GM18507 (cell line): Measurements from ENCODE around the gene SOX13.
"Not testable (repeated sequence)": the region's sequence is repeated elsewhere in the genome, so short reads cannot be mapped to it uniquely, and the experiment has no call there.

Experiments used
- DNase-seq: peaks from one replicate; pipeline ENCODE4 v3.0.0; 2011; ENCODE audit warnings: low read depth; ENCODE audit not compliant: insufficient read length; ENCODE audit errors: extremely low spot score
- FAIRE-seq: peaks from 2 replicates; lab custom pipeline; 2011; peaks lifted over from hg19 to GRCh38; lab: Jason Lieb, UNC

SOX13 gene

DNA sequence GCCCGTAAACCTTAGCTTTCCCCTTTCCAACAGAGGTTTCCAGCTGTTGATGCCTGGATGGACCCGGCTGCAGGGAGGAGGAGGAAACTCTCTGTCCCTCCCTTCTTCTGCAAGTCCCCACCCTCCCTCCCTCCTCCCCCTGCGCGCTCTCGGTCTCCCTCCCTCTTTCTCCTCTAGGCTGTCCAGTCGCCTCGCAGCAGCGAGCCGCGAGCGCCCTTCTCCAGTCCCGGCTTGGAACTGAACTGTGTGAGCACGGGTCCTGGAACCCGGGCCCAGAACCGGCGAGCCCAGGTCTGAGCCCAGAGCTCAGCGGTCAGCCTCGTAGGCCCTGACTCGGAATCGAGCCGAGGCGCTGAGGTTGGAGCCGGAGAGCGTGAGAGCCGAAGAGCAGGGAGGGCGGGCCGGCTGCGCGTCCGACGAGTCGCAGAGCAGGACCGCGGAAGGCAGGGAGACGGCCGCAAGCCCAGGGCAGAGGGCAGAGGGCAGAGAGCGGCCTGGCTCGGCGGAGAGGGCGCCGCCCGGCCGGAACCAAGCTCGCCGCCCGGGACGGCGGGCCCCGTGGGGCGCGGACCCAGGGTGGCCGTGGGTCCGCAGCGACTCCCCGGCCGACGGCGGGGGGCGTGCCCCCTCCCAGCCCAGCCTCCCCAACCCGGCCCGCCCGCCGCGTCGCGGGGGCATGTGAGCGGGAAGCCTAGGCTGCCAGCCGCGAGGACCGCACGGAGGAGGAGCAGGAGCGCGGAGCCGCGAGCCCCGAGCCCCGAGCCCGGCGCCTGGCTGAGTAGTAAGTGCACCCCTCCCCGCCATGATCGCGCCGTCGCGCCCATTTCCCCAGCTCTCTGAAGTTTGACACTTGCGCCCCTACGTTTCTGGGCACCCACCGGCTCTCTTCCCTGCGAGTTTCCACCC is at the start of gene SOX13:
TSS of gene SOX13 (plus strand) at position 185 of the 906 bp plus-strand sequence. CDS start 39,801 bp downstream, outside the sequence.
- no peak for DNase-seq

DNA sequence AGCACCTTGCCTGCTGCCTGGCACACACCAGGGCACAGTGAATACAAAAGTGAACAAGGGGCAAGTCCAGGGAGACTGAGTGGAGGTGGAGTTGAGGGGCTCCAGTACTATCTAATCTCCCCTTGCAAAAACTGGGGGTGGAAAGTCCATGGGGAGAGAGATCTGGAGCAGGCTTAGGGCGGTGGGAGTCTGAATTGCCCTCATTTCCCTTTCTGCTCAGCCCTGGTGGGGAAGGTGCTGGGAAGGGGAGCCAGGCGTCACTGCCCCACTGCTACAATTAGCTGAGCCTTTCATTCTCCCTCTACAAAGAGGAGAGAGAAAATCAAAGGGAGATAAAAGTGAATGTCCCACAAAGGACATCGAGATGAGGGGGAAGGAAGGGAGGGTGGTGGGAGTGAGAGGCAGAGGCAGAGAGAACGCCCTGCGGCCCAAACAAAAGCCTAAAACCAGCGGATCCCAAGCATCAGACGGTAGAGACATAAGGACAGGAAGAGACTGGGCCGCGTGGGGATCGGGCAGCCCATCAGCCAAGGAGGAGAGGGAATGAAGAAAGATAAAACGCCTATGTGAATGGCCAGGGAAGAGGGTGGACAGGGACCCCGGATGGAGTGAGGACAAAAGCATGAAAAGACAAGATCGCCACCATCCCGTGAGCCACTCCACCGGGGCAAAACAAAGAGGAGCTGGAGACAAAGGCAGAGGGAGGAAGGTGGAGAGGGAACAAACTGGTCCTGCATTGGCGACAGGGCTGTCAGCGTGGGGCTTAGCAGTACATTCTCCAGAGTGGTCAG is 46.8 kb upstream of the SOX13 start:
- FAIRE-seq (no peak), DNase-seq (no peak)

More for the DNA sequence above, at the start of gene SOX13:
- no peak for FAIRE-seq

DNA sequence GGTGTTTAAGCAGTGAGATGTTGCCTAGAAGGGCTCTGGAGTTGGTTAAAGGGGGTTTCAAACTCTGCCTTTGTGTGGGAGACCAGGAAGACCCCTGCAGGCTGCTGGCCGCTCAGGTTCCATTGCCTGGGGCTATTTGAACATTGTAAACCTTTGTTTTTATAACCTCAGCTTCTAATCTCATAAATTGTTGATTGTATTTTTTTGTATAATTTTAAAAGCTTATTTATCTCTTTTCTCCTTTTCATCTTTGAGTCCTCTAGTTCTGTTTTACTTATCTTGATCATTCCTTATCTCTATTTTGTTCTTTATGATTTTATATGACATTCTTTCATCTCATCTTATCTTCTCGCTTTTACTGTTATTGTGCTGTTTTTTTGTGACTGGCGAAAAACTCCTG is 45.5 kb upstream of the SOX13 start:
- DNase-seq (no peak), FAIRE-seq (no peak)

DNA sequence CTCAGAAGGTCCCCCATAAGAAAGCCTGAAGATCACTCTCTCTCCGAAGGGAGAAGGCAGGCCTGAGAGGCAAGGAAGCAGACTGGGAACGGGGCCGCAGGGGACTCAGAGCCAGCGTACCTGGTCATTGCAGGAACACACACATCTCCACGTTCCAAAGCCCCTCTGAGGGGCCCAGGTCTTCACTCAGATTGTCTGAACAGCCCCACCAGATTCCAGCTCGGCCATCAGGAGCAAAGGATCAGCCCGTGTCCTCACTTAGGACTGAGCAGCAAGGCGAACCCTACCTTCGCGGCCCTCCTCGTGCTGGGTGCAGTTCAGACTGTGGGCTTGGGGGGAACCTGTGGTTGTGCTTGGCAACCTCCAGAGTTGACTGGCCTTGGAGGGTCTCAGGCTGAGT is 43.9 kb upstream of the SOX13 start:
- FAIRE-seq, result no peak

DNA sequence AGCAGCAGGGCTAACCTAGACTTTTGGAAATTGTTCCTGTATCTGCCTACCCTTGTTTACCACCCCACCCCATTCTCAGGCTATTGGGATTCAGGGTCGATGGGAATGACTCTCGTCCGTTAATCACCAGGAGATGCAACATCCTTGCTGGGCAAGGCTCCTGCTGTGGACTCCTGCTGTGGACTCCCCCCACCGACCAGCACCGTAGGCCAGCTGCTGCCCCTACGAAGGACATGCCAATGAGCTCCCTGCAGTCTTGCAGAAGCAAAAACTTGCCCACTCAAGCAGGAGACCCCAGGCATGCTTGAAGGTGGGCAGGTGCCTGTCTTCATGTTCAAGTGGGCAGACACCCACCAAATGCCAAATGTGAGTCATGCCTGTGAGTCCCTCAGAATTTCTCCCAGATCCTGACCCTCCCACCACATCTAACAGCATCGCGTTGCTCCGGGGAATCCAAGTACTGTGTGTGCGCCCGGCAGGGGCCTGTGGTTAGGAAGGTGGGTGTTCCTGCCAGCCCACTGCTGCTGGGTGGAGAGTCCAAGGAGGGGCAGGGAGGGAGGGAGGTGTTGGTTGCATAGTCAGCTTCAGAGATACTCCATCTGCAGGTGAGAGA is 41.7 kb upstream of the SOX13 start:
- no peak for FAIRE-seq

More for the DNA sequence above, 43.9 kb upstream of the SOX13 start:
- no peak for DNase-seq

DNA sequence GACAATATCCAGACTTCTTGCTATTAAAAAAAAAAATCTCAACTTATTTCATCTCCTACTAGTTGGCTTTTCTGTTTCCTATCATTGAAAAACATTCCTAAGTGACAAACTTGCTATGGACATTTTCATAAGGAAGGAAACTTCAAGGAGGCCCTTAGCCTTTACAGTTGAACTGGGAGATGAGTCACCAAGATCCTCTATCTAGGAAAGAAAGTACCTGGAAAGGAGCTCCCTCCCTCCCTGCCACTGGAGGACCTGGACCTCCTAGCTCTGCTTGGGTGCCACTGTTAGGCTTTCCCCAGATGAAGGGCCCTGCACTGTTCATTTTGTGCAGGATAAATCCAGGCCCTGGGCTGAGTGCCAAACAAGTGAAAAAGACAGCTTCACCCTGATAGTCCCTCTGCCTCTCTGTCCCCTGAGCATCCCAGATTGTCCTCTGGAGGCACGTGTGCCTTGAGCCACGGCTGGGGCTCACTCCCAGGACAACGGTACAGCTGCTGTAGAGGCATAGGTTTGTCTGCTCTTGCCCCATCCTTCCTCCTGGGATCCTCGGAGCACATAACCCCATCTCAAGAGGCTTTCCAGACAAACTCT is 40.2 kb upstream of the SOX13 start:
- no peak for DNase-seq
- FAIRE-seq, result no peak

More for the DNA sequence above, 41.7 kb upstream of the SOX13 start:
- DNase-seq, result no peak

DNA sequence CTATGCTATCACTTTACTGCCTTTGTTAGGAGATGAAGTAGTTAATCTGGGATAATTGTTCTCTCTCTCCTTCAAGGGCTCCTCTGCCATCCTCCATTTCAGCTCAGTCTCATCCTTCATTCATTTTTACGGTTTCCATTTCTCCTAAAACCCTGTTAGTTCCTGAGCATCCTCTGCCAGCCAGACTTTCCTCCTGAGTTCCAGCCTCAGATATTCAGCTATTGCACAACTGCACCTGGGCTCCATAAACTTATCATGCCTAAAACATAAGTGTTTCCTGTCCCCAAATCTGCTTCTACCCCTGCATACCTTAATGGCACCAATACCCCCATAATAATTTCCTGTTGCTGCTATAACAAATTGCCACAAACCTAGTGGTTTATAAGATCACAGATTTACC is 39.6 kb upstream of the SOX13 start:
- FAIRE-seq, result no peak
- DNase-seq, result no peak

DNA sequence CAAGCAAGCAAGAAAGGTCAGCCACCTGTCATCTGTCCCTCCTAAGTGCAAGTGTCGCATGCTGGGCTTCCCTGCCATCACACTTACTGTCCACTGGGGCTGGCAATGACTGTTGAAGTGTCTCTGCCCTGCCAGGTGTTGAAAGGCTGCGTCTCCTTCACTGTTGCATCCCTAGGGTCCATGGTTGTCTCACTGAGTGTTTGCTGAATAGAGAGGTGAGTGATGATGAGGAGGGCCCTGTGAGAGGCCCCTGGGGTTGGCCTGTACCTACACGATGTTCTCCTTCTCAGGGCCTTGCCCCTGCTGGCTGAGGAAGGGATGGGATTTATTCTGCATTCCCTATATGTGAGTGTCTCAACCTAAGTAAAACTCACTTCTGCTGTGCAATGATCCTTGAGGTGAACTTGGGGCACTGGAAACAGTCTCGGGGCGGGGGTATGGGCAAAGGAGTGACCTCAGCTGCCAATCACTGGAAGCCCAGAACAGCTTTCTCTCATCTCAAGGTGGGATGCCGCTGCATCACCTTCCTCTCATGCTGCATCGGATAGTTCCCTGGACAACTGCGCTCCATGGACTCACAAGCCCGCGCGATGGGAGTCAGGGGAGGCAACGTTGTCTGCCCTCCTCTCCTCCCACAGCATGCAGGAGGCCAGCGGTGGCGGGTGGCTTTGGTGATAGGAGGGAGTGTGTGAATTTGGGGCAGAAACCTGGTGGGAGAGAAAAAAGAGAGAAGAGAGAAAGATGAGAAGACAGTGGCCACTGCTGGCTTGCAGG is 35.8 kb upstream of the SOX13 start:
- no peak for DNase-seq
- FAIRE-seq, result no peak

DNA sequence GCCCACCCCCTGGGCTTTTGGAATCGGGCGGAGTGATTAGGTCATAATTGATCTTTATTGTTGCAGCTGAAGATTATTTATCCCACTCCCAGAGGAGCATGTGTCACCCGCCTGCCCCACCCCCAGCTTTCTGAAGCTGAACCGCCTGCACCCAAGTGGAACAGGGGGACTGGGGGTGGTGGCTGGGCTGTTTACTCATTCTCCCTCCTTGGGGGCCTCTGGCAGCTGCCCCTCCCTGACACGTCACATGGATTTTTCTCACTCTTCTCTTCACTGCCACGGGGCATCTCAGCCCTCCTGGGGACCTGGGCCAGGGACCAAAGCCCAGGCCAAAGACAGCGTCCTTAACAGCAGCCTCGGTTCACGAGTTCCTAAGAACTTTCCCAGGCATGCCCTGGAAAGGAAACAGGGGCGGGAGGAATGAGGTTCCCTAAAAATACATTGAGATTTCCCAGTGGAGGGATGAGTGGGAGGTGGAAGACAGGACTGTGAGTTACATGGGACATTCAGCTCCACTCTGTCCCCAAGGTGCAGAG is 31.6 kb upstream of the SOX13 start:
- DNase-seq, result no peak
- no peak for FAIRE-seq

DNA sequence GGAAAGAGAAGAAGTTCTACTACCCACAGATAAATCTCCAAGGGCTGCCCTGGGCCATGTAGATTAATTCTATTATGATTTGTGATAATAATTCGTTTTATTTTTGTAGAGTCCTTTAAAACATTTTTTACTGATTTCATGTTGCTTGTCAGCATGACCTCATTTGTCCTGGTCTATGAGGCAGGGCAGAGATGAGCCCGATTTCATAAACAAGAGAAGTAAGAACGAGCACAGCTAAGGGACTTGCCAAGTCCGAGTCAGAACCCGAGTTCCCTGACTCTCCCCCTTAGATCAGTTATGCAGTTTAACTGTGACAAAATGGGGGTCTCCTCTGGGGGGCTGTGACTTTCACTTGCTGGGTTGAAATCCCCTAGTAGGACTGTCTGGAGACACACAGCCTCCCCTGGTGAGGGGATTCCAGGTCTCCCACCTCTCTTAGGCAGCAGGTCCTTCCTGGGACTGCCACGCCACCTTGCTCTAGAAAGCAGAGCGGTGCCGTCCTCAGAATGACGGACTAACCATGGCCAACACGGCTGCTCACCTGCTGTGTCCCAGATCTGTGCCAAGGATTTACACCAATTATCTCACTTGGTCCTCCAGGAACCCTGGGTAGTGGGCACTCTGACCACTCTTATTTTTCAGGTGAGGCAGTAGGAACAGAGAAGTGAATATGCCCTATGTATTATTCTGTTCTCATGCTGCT is 31.0 kb upstream of the SOX13 start:
- DNase-seq, result no peak
- no peak for FAIRE-seq

DNA sequence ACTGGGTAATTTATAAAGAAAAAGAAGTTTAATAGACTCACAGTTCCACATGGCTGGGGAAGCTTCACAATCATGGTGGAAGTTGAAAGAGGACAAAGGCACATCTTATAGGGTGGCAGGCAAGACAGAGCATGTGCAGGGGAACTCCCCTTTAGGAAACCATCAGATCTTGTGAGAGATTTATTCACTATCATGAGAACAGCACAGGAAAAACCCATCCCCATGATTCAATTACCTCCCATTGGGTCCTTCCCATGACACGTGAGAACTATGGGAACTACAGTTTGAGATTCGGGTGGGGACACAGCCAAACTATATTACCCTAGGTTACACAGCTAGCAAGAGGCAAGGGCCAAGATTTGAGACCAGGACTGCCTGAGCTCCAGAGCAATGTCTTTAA is 30.4 kb upstream of the SOX13 start:
- FAIRE-seq, result no peak
- no peak for DNase-seq

DNA sequence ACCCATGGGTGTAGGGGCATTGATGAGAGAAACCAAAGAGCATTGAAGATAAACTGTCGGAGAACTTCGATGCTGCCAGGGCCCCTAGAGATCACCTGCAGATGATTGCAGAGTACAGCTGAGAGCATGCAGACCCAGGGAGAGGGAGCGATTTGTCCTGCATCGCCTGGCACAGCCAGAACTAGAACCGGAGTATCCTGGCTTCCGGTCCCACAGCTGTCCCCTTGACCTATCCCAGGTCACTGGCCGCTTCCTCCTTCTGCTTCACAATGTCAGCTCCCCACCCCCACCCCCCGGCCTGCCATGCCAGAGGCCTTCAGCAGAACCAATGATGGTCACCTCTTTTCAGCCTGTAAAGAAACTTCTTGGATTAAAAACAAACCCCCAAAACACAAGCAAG is 29.2 kb upstream of the SOX13 start:
- no peak for DNase-seq
- FAIRE-seq, result no peak

DNA sequence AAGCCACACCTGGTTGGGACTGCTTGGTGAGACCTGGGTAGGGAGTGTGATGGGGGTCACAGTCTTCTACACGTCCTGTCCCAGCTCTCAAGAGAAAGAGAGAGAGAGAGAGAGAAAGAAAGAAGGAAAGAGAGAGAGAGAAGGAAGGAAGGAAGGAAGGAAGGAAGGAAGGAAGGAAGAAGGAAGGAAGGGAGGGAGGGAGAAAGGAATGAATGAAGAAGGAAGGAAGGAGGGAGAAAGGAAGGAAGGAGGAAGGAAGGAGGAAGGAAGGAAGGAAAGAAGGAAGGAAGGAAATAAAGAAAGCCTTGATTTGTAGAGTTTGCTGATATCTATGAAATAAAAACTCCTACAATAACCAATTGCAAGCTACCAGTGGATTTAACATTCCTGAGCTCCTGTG is 28.5 kb upstream of the SOX13 start:
- FAIRE-seq (no peak), DNase-seq (no peak)

DNA sequence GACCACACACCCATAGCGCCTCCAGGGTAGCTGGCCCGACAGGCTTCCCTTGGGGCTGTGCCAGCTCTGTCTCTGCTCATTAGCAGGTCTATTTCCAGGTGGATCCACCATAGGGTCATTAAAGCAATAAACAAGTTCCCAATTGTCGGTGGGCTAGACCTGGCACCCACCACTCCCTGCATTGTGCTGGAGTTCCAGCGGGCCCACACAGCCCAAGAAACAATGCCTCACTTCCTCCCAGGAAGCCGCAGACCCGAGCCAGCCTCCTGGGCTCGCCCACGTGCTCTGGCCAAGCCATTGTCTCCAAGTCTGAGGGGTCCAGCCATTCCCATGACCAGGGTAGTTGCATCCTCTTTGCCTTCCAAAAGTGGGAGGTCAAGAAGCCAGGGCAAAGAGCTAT is 27.5 kb upstream of the SOX13 start:
- FAIRE-seq, result no peak
- DNase-seq, result no peak

DNA sequence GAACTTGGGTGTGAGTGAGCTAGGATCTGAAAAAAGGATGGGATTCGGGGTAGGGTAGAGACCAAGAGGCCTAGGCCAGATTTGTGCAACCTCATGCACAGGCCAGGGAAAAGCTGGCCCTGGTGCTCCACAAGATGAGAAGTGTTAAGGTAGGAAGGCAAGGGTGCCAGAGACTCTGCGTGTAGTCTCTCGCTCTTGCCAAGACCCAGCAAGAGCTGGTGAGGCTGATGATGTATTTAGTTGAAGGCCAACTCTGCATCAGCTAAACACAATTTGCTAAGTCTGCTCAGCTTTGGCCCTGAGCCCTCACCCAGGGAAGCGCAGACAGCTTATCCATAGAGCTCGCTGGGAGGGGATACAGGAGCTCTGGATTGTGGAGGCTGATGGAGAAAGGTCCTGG is 26.6 kb upstream of the SOX13 start:
- no peak for DNase-seq
- no peak for FAIRE-seq

DNA sequence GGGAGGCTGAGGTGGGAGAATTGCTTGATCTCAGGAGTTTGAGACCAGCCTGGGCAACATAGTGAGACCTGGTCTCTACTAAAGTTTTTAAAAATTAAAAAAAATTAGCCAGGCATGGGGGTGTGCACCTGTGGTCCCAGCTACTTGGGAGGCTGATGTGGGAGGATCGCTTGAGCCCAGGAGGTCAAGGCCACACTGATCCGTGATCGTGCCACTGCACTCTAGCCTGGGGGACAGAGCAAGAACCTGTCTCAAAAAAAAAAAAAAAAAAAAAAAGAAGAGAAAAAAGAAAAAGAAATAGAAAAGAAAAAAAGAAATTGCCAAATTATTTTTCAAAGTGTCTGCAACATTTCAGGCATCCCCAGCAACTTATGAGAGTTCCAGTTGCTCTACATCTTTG is 24.1 kb upstream of the SOX13 start:
- FAIRE-seq, DNase-seq: not testable (repeated sequence)

DNA sequence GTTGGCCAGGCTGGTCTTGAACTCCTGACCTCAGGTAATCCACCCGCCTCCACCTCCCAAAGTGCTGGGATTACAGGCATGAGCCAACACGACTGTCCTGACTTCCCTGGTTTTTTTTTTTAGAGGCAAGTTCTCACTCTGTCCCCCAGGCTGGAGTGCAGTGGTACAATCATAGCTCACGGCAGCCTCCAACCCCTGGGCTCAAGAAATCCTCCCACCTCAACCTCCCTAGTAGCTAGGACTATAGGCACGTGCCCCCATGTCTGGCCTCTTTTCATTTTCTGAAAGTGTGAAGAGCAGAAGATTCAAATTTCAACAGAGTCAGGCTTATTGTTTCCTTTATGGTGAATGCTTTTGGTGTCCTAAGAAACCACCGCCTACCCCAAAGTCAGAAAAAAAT is 21.7 kb upstream of the SOX13 start:
- DNase-seq (no peak), FAIRE-seq (no peak)

DNA sequence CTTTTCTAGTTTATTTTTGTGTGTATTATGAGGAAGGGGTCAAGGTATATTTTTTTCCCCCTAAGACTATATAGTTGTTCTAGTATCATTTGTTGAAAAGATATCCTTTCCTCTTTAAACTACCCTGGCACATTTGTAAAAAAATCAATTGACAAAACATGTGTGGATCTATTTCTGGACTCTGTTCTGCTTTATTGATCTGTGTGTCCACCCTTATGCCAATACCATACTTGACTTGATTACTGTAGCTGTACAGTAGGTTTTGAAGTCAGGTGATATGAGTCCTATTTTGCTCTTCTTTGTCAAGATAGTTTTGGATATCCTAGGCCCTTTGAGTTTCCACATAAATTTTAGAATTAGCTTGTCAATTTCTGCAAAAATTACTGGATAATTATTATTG is 21.2 kb upstream of the SOX13 start:
- FAIRE-seq, result no peak

More for the DNA sequence above, 21.2 kb upstream of the SOX13 start:
- DNase-seq, result no peak
